ENCODE data around the gene GRIA1. TPM values are rescaled to one million over a fixed set of nuclear protein-coding genes. Genes with fewer than 3 reads are reported as not detected.

The GRIA1 gene
- total RNA-seq, 1 experiment from 2014 or later: not detected

DNA sequence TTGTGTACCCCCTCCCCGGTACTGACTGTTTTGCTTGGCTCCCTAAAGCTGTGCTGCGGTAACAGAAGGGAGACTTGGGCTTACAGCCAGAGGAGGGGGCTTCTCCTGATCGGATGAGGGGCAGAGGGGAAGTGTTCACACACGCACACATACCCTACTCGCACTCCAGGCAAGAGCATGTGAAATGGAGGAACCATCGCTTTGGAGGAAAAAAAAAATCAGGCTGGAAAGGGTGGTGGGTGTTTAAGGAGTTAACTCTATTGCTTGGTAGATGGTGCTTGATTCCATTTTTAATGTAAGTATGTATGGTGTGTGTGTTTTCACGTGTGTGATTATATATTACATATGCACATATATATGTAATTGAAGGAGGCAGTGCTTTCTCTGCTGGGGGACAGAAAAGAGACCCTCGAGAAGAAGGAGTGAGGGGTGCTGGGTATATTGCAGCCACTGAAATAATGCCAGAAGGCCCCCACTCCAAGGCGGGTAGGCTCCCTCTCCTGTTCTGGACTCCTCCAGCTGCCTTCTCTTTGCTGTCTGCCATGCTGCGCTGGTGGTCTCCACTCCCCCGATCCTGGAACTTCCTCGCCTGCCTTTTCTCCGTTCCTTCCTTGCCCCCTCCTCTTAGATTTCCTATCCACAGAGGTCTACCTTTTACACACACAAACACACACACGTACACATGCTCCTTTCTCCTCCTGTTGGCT is 721 bp downstream of the GRIA1 start:
- in situ Hi-C loops (cut with HindIII; ENCODE audit: low sequenced_read_pairs): no loop called here
- no peak for DNase-seq (ENCODE audit: low spot score)

DNA sequence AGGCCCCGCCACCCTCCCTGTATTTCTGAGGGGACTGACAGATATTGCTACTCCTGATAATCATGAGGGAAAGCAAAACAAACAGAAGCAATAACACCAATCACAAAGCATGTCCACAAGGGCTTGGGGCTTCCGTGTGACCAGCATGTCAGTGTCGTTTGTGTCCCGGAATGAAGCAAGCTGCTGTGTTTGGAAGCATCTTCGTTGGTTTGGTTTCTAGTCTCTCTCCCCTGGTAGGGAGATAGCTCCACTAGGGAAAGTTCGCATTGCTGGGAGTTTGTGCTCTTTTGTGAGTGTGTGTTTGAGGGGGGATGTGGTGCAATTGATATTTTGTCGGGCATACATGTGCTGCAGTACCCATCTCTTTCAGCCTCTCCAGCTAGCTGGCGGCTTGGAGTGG is 1.4 kb downstream of the GRIA1 start:
- no peak for DNase-seq (ENCODE audit: low spot score)
- in situ Hi-C loops (cut with HindIII; ENCODE audit: low sequenced_read_pairs): no loop called here

DNA sequence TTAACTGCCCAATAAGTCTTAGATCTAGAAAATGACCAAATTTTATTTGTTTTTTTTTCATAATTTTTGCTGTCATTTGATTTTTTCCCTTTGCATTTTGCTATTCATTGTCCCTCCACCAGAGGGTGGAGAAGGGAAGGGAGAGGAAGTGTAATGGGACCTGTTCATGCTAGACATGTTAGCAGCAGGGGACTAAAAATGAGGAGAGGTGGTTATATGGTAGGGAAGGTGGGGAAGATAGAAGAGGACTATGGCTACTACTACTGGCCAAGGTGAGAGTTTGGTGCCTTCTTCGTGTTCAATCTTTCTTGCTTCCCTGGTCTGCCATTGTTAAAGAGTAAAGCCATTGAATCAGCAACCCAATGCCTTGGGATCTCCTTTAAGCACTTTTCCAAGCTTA is 6.4 kb downstream of the GRIA1 start:
- peak; percentile 19 for DNase-seq (ENCODE audit: low spot score)
- in situ Hi-C loops (cut with HindIII; ENCODE audit: low sequenced_read_pairs): no loop called here

DNA sequence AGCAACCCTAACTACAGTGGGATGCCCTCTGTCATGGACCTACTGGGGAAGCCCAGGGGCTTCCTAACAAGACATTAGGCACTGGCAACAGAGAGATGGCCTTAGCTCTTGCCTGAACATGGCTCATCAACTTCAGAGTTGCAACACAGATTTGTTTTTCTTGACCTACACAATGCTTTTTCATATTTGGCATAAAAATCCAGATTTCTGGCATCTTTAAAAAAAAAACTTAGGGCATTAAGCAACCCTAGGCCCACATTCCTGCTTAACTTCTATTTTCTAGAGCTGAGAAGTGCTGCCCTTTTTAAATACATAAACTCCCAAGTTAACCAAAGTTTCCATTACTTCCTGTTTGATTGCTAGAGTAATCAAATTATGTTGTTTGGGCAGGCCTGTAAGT is 8.0 kb downstream of the GRIA1 start:
- no peak for DNase-seq (ENCODE audit: low spot score)
- in situ Hi-C loops (cut with HindIII; ENCODE audit: low sequenced_read_pairs): no loop called here

DNA sequence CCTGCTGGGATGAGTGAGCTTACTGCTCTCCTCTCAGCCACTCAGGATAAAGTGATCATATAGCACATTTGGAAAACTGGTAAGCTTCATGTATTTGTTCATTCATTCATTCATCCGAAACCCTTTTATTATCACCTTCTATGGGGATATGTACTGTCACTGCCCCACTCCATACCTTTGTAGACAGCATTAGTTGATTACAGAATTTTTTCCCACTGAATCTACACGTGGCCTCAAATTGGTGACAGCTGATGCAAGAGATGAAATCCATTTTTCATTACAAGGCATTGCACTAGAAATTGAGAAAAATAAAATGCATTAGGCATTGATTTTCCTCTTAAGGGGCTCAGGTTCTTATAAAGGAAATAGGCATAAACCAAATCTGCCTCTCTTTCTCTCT is 9.7 kb downstream of the GRIA1 start:
- in situ Hi-C loops (cut with HindIII; ENCODE audit: low sequenced_read_pairs): no loop called here
- no peak for DNase-seq (ENCODE audit: low spot score)

DNA sequence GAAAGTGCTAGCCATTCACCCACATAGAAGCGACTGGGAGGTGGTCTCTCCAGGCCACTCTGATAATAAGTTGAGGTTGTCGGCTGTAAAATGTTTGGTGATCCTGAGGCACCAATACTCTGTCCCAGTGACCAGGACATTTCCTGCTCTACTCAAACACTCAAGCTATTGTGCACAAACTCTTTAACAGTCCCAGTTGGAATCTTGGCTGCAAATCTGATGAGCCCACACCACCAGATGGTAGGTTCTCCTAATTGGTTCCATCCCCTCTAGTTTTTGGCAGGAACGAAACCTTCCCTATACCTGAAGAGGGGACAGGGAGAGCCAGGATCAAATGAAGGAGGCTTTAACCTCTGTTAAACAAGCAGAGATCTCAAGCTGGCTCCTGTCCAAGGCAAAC is 14.3 kb downstream of the GRIA1 start:
- in situ Hi-C loops (cut with HindIII; ENCODE audit: low sequenced_read_pairs): no loop called here
- peak; percentile 91 for DNase-seq (ENCODE audit: low spot score)

DNA sequence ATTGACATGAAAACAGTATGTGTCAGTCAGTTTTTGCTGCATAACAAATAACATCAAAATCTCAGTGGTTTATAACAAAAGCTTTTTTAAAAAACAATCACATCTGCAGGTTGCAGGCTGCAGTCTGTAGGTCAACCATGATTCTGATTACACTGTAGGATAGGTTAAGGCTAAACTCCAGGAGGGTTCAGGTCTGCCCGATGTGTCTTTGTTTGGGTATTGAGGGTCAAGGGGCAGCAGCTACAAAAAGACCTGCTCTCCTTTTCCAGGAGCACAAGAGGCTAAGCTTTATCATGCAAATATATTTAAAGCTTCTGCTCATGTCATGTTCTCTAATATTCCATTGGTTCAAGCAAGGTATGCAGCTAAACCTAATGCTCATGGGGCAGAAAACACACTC is 18.2 kb downstream of the GRIA1 start:
- in situ Hi-C loops (cut with HindIII; ENCODE audit: low sequenced_read_pairs): no loop called here
- DNase-seq (ENCODE audit: low spot score): no peak

DNA sequence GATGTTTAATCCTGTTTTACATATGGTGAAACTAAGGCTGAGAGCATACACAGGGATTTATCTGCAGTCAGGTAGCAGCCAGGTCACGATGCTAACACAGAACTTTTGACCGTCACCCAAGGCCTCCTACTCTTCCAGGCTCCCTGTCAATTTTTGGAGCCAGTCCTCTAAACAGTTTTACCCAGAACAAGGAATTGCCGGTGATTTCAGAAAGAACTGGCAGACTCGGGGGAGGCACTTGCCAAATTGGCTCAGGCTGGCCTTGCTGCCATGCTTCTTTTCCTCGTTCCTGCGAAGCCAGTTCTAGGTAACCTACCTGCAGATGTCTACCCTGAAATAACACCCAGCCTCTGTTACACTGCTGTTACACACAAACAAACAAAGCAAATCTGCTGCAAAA is 21.2 kb downstream of the GRIA1 start:
- in situ Hi-C loops (cut with HindIII; ENCODE audit: low sequenced_read_pairs): no loop called here
- peak; percentile 94 for DNase-seq (ENCODE audit: low spot score)

DNA sequence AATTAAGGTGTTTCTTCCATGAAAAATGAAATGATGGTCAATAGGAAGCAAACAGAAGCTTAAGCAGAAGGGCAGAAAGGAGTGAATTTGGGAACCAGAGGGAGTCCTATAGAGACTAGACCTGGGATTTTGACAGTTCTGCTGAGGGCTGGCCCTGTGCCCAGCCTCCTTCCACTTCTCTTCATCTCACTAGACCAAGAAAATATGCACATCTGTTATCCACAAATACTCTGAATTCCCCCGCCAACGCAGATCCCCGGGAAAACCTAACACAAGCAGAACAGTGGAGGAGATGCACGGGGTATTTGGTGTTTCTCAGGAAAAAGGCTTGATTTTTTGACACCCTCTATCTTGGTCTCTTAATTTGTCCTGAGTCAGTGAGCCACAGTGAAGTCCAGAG is 22.7 kb downstream of the GRIA1 start:
- DNase-seq (ENCODE audit: low spot score): peak; percentile 33
- in situ Hi-C loops (cut with HindIII; ENCODE audit: low sequenced_read_pairs): no loop called here

DNA sequence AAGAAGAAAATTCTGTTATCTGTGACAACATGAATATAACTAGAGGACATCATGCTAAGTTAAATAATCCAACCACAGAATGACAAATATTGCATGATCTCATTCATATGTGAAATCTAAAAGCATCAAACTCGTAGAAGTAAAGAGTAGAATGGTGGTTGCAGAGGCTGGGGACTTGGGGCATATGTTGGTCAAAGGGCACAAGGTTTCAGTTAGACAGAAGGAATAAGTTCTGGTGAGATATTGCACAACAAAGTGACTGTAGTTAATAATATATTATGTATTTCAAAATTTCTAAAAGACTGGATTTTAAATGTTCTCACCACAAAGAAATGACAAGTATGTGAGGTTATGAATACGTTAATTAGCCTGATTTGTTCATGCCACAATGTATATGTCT is 24.8 kb downstream of the GRIA1 start:
- DNase-seq (ENCODE audit: low spot score): no peak
- in situ Hi-C loops (cut with HindIII; ENCODE audit: low sequenced_read_pairs): no loop called here

DNA sequence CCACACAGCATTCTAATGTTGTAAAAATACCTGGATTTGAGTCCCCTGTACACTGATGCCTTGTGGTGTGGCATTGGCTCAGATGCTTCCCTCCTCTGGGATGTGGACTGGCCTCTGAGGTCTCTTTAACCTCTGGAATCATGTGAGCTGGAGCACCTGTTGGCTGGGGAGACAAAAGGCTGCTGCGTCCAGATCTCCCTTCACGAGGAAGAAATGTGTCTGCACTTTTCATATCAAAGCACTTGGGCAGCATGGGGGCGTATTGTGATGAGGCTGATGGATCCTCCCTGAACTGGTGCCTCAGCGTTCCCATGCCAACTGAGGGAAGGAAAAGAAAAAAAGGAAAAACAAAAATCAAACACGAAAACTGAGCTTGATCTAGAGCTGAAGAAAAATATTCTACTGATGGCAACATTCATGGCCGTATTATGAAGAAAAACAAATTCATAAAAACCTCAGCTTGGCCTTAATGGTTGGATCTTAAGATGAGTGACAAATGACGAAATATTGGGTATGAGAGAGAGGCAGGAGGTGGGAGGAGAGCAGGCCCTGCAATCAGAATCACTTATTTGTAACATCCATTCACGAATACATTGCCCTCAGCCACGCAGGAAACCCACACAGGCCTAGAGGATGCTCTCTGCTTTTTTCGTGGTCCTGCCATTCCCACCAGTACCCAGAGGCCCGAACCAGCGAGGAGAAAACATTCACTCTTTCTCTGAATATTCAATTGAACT is 26.2 kb downstream of the GRIA1 start:
- no peak for DNase-seq (ENCODE audit: low spot score)
- in situ Hi-C loops (cut with HindIII; ENCODE audit: low sequenced_read_pairs): no loop called here

DNA sequence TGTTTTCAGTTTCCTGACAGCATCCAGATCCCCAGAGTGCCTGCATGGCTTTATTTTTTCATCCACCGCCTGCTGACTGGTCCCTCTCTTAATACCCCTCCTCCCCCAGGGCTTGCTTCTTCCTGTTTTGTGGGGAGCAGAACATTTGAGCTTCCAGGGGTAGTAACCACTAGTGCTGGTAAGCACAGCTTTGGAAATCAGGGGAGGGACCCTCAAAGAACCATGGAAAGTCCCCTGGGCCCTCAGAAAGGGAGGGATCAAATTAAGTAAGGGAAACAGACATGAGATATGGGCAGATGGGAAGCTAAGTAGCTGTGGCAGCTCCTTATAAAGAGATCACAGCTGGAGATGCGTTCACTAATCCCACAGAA is 26.8 kb downstream of the GRIA1 start:
- DNase-seq (ENCODE audit: low spot score): no peak
- in situ Hi-C loops (cut with HindIII; ENCODE audit: low sequenced_read_pairs): no loop called here

DNA sequence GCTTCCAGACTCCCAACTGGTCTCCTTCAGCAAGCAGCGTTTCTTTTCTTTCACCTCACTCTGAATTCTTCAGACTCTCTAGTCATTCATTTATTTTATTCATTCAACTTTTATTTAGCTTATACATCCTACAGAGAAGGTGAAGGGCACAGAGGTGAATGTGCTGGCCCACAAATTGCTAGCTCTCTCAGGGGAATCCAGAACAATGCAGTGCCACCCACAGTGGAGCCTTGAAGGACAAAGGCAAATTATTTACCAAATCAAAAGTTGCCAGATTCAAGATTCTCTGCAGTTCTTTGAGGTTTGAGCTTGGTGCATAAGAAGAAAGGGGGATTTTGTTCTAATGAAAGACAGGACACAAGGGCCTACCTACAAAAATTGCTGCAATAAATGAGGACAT is 29.7 kb downstream of the GRIA1 start:
- in situ Hi-C loops (cut with HindIII; ENCODE audit: low sequenced_read_pairs): no loop called here
- no peak for DNase-seq (ENCODE audit: low spot score)

DNA sequence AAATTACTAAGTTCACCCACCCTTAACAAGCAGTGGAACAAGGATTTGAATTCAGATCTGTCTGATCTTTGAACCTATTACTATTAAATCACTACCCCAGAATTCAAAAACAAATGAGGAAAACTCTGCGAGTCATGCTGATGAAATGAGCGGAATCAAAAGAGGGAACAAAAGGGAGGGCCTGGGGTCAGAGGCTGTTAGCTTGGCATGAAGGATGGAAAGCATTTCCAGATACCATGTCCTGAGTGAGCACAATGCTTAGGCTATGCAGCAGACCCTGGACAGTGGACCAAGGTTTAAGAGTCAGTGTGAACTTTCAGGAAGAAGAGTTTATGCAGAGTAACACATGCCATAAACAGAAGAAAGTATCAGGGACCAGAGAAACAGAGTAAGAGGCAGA is 30.5 kb downstream of the GRIA1 start:
- no peak for DNase-seq (ENCODE audit: low spot score)
- in situ Hi-C loops (cut with HindIII; ENCODE audit: low sequenced_read_pairs): no loop called here

DNA sequence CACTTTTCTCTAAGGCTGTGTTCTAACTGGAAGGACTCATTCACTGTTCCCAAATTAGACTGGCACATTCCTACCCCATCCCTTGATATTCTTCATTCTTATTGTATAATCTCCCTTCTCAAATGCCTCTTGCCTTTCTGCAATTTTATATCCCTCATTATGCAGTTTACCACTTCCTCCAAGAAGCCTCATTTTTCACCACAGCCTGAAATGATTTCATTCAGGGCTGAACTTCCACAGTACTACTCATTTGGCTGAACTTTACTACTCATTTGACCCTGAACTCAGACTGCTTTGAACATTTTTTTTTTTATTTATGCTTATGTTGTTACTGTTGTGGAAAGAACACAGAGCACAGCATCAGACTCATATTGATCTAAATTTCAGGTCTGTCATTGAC is 32.7 kb downstream of the GRIA1 start:
- no peak for DNase-seq (ENCODE audit: low spot score)
- in situ Hi-C loops (cut with HindIII; ENCODE audit: low sequenced_read_pairs): no loop called here

DNA sequence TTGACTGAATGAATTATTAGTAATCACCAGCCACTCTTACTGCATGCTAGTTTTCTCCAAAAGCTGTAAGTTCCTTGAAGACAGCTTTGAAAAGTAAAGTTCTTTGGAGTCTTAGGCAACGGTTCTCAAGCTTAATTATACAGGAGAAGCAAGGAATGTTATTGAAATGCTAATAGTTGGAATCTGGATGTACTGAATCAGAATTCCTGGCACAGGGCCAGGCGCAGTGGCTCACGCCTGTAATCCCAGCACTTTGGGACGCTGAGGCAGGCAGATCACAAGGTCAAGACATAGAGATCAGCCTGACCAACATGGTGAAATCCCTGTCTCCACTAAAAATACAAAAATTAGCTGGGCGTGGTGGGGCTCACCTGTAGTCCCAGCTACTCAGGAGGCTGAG is 33.4 kb downstream of the GRIA1 start:
- in situ Hi-C loops (cut with HindIII; ENCODE audit: low sequenced_read_pairs): no loop called here
- no peak for DNase-seq (ENCODE audit: low spot score)

DNA sequence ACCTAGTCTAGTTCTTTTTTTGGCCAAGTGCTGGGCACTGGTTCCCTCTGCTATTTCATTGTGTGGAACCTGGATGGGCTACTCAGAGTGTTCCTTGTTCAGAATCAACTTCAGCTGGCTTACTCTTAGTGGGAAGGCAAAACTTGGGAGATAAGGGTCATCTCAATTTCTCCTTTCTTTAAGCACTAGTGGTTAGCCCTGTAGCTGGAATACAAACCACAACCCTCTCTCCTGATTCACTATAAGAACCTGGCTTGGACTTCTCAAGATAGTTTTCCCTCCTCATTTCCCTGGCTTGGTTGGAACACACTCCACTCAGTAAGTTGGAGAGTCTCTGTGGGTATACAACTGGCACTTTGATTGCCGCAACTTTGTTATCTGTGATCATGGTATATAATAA is 35.1 kb downstream of the GRIA1 start:
- in situ Hi-C loops (cut with HindIII; ENCODE audit: low sequenced_read_pairs): no loop called here
- DNase-seq (ENCODE audit: low spot score): no peak

DNA sequence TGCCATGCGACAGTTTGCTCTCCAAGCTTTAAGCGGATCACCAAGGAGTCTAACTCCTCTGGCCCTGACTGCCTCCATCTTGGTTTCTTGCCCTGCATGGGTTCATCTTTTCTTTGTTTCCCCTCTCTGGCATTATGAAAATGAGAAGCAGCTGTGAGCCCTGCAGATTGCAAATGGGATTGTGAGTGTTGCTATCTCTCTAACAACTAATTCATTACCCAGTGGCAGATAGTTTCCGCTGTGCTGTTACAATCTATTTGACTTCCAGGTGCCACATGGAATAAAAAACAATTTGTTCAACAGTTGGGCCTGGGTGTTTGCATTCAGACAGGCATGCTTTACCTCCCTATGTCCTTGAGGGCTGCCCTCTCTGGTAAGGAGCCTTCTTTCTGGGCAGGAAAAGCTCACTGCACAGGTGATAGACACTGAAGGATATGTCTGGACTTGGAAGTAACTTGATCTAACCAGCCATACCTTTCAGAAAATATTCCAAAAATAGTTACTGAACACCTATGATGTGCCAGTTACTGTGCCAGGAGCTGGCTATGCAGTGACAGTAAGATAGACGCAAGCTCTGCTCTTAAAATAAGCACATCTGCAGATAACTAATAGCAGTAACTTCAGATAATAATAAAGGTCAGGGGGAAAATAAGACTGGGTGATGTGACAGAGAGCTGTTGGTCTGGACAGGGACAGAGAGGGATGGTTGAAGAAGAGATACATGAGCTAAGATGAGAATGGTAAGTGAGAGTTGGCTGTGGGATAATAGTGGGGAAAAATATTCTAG is 40.1 kb downstream of the GRIA1 start:
- DNase-seq (ENCODE audit: low spot score): no peak
- in situ Hi-C loops (cut with HindIII; ENCODE audit: low sequenced_read_pairs): no loop called here

DNA sequence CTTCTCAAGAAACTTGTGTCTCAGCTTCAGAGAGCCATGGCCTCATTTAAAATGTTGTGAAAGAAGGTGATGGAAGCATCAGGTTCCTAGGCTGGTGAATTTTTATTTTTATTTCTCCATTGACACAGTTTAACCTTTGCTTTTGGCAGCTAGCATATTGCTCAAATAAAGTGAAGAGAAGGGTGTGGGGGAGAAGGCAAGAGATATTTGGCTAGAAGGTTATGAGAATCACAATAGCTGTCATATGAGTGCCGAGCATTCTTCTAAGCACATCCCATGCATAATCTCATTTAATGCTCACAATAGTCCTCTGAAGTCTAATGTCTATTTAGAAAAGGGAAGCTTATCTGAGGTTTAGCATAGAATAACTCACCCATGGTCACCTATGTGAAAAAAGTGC is 43.1 kb downstream of the GRIA1 start:
- no peak for DNase-seq (ENCODE audit: low spot score)
- in situ Hi-C loops (cut with HindIII; ENCODE audit: low sequenced_read_pairs): no loop called here

DNA sequence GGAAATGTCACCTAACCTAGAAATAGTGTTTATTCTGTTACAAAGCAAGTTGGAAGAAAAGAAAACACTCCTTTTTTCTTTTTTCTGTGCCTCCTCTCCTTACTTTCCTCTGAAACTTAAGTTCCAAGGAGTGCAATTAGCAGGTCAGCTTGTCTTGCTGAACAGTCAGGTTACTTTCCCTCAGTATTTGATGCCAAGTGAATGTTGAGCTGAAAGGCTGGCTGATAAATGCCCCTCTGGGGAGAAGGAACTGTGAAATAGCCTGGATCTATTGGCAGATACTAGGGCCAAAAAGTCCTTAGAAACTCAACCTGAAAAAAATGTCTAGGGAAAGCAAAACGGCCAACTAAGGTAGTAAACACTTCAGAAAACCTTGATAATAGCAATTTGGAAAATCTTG is 43.6 kb downstream of the GRIA1 start:
- in situ Hi-C loops (cut with HindIII; ENCODE audit: low sequenced_read_pairs): no loop called here
- DNase-seq (ENCODE audit: low spot score): no peak
